Cardiac muscle cell (in vitro differentiated cells and primary cell): Measurements from ENCODE around the gene GGTLC2. TPM values are rescaled to one million over a fixed set of nuclear protein-coding genes. Genes with fewer than 3 reads are reported as not detected.
"Not testable (repeated sequence)": the region's sequence is repeated elsewhere in the genome, so short reads cannot be mapped to it uniquely, and the experiment has no call there.

Source experiments
- DNase-seq, 2 donors: peaks; one replicate each; pipeline versions ENCODE4 v3.0.0 to v3.0.0-alpha.2; 2010 to 2017; ENCODE audit warnings: low read depth in 1 of 2, low spot score in 1 of 2
- H3K27ac ChIP-seq: fragments of 200-600 bp; sonication (generic); 2 replicates; pipeline ENCODE4 v1.5.1; 2016
- H3K27me3 ChIP-seq: fragments of 200-600 bp; sonication (generic); 2 replicates; pipeline ENCODE4 v1.6.0; 2016; ENCODE audit warnings: control low read depth
- H3K36me3 ChIP-seq: fragments of 200-600 bp; sonication (generic); 2 replicates; pipeline ENCODE4 v1.5.1; 2016; ENCODE audit warnings: control low read depth
- H3K4me1 ChIP-seq: fragments of 200-600 bp; sonication (generic); 2 replicates; pipeline ENCODE4 v1.8.1; 2017; ENCODE audit warnings: low read depth, mild to moderate bottlenecking, mixed run types
- H3K4me3 ChIP-seq: fragments of 200-600 bp; sonication (generic); 2 replicates; pipeline ENCODE4 v1.5.1; 2016; ENCODE audit warnings: mild to moderate bottlenecking
- H3K9me3 ChIP-seq: fragments of 200-600 bp; sonication (generic); 2 replicates; pipeline ENCODE4 v1.5.1; 2017; ENCODE audit warnings: low read depth, mild to moderate bottlenecking, control low read depth
- CTCF ChIP-seq: IDR thresholded peaks from 2 replicates; pipeline ENCODE4 v1.5.1; 2012; ENCODE audit warnings: low read depth, mild to moderate bottlenecking, low read length
- polyA plus RNA-seq: library from polyadenylated mRNA; unstranded; fragments of >200 nt; fragmentation: Nextera tagmentation; extraction: Ambion mirVana; gene quantifications from 2 replicates; pipeline ENCODE4 v1.2.1, GENCODE V29; 2016
- total RNA-seq: library from RNA; depleted of rRNA; stranded (reverse); fragments of >200 nt; gene quantifications from 2 replicates; pipeline ENCODE4 v1.2.3, GENCODE V29; 2016

GGTLC2 gene
- total RNA-seq (not detected in 2 replicates), polyA plus RNA-seq (not detected in 2 replicates)

- not testable (repeated sequence) for DNase-seq, H3K27me3 ChIP-seq, H3K9me3 ChIP-seq, H3K36me3 ChIP-seq, H3K4me1 ChIP-seq, H3K4me3 ChIP-seq, H3K27ac ChIP-seq
Measured at GRCh38 chr22:22644314-22644713, at the start of gene GGTLC2. TSS of gene GGTLC2 (plus strand) at chr22:22644614. CDS start at chr22:22646346, 1,732 bp downstream.

GRCh38 chr22:22595001-22595835, 49.2 kb upstream of the GGTLC2 start:
- H3K4me3 ChIP-seq: no peak overlapping the region
- no peak for TF ChIP-seq CTCF
- no peaks in the 10 kb centered on the region for H3K9me3 ChIP-seq
- H3K36me3 ChIP-seq: no peaks in the 10 kb centered on the region
- H3K27me3 ChIP-seq: no peaks in the 10 kb centered on the region
- H3K4me1 ChIP-seq: no peaks in the 10 kb centered on the region
- no peak for DNase-seq
- no peak overlapping the region for H3K27ac ChIP-seq

GRCh38 chr22:22598144-22598543, 46.3 kb upstream of the GGTLC2 start:
- TF ChIP-seq CTCF: no peak
- H3K9me3 ChIP-seq: peaks cover 3% of the 10 kb centered on the region
- H3K27me3 ChIP-seq: no peaks in the 10 kb centered on the region
- no peak overlapping the region for H3K4me3 ChIP-seq
- no peaks in the 10 kb centered on the region for H3K36me3 ChIP-seq
- no peak for DNase-seq
- H3K4me1 ChIP-seq: no peaks in the 10 kb centered on the region
- H3K27ac ChIP-seq: no peak overlapping the region

- no peak overlapping the region for H3K27ac ChIP-seq
- no peaks in the 10 kb centered on the region for H3K4me1 ChIP-seq
- no peaks in the 10 kb centered on the region for H3K36me3 ChIP-seq
- H3K9me3 ChIP-seq: peaks cover 3% of the 10 kb centered on the region
- H3K4me3 ChIP-seq: no peak overlapping the region
- no peak for DNase-seq
- no peaks in the 10 kb centered on the region for H3K27me3 ChIP-seq
- no peak for TF ChIP-seq CTCF
Measured at GRCh38 chr22:22599248-22599647, 45.2 kb upstream of the GGTLC2 start.

GRCh38 chr22:22600531-22601261, 43.7 kb upstream of the GGTLC2 start:
- H3K27me3 ChIP-seq: no peaks in the 10 kb centered on the region
- peaks cover 3% of the 10 kb centered on the region for H3K9me3 ChIP-seq
- TF ChIP-seq CTCF: no peak
- DNase-seq: no peak
- H3K27ac ChIP-seq: no peak overlapping the region
- no peaks in the 10 kb centered on the region for H3K4me1 ChIP-seq
- H3K4me3 ChIP-seq: no peak overlapping the region
- no peaks in the 10 kb centered on the region for H3K36me3 ChIP-seq

GRCh38 chr22:22603470-22603947, 40.9 kb upstream of the GGTLC2 start:
- Histone ChIP-seq H3K27me3 (no peaks in the 10 kb centered on the region), H3K4me3 (no peak overlapping the region), H3K4me1 (no peaks in the 10 kb centered on the region), H3K36me3 (no peaks in the 10 kb centered on the region), H3K27ac (no peak overlapping the region), H3K9me3 (peaks cover 3% of the 10 kb centered on the region)
- no peak for TF ChIP-seq CTCF
- no peak for DNase-seq
